ENCODE data around the gene PXMP4.

PXMP4 gene

DNA sequence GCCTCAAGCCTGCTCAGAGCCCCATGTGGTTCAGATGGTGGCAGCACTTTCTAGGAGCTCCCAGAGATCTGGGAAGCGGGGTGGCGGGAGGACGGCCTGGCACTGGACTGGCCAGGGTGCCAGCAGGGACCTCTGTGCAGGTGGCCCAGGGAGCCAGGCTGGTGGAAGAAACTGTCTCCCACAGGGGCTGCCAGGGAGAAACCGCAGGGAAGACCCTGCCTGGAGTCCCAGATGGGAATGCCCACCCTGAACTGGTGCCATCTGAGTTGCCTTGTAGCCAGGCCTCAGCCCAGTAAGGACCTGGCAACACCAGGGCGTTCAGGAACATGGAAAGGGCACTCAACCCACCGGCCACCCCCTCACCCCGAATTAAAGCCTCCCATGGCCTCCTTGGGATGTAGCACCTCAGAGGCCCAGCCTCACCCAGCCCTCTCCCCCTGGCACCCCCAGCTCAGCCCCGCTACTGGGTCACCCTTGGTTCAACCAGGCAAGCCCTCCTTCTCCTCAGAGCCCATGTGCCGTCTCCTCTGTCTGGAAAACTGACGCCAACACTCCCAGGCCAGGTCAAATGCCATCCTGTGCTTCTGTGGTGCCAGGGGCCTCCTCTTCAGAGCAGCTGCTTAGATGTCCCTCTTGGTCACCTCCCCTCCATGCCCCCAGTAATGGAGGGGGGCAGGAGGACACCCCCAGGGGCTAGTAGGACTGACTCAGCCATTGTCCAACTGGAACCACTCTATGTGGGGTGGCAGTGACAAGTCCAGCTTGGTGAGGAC lies 63.9 kb downstream of the PXMP4 start:
- DNase-seq (ENCODE audit: low read depth in 2 of 2), result no peak

DNA sequence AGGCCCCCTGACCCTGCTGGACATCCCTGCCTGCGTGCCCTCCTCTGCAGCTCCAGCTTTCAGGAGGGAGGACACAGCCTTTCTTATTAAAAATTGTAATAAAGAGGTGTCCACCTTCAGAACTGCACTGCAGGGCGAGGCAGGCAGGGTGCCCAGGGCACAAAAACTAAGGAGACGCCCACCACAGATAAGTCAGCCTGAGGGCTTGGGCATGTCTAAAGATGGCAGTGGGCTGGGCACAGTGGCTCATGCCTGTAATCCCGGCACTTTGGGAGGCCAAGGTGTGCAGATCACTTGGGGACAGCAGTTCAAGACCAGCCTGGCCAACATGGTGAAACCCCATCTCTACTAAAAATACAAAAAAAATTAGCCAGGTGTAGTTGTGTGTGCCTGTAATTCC lies 64.9 kb downstream of the PXMP4 start:
- DNase-seq (ENCODE audit: low read depth in 2 of 2), result no peak

DNA sequence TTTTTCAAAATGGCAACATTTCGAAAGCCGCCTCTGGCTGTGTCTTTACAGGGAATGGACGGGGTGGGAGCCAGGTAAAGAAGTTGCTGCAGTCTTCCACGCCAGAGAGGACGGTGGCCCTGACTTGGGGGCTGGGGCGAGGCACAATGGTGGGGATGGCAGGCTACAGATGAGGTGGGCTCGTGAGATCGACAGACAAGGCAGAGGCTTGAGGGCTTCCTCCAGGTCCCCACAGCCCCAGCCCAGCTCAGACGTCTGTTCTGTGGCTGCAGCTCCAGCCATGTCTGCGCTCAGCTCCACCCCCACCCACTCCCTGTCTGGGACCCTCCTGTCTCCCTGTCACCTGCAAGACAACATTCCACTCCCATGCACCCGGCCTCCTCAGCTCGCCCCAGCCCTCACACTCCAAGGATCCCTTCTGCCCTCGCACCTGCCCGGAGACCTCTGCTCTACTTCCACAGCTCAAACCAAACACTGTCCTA lies 65.4 kb downstream of the PXMP4 start:
- no peak for DNase-seq (ENCODE audit: low read depth in 2 of 2)

DNA sequence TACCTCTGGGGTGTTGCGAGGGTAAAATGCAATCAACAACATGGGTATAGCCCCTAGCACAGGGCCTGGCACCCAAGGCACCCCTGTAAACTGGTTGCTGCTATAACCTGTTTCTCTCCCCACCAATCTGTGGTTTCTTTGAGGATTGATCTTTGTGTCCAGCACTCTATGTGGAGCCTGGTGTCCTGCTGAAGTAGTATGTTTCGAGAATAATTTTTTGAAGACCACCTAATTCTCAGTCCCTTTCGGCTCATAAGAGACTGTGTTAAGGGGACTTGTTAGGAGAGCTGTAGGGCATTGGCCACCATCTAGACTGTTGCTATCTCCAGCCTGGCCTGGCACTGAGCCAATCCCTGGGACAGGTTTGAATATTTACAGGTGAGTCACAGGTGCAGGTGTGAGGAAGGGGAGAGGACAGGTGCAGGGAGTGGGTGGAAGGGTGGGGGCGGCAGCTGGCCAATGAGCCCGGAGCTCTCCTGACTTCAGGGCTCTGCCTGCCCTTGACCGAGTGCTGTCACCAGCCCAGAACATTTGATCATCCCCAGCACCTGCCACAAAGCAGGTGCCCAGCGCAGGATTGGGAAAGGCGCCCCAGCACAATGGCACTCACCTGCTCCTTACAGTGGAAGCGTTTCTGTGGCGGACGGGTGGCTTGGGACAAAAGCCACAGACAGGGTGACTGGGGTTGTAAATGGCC lies 66.1 kb downstream of the PXMP4 start:
- no peak for DNase-seq (ENCODE audit: low read depth in 2 of 2)

DNA sequence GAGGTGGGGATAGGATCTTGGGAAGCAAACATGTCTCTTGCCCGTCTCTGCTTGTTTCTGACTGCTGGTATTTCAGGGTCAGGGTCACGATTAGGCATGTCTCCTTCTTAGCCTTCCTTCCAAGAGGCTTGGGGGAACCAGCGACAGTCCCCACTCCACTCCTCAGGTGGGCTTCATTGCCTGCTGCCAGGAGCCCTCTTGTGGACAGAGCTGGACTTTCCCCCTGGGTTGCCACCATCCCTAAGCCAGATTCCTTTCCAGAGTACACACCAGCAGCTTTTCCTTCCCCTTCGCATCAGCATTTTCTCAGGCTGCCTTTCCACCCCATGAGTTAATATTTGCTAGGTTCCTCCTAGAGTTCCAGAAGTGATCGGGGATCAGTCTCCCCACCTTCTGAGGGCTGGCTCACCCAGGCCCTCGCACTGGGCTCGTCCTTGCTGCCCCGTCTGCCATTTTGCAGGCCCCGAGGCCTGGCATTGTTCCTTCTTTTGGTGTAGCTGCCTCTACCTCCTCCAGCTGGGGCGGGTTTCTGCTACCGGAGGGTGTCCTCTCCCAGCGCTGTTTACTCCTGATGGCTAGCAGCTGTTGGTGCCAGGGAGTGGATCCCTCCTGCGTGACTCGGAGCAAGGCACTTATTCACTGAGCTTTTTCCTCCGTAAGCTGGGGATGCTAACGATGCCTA lies 66.8 kb downstream of the PXMP4 start:
- peak in 1 of 2 donors; percentile 35 for DNase-seq (ENCODE audit: low read depth in 2 of 2)

Data from stimulated activated CD8-positive, alpha-beta memory T cell treated with anti-CD3 and anti-CD28 coated beads, Interleukin-2, amount 100 ng/mL, for 48 hours (primary cell).